ENCODE data around the gene ZNF444. TPM values are rescaled to one million over a fixed set of nuclear protein-coding genes. Genes with fewer than 3 reads are reported as not detected.

ZNF444 gene
- total RNA-seq, 1 donor from 2014 or later = 28.7 TPM

- DNase-seq (ENCODE audit: extremely low spot score in 2 of 2) = no peak
- Histone ChIP-seq H3K27me3 (no peaks in the 10 kb centered on the region), H3K9me3 (no peaks in the 10 kb centered on the region), H3K27ac (peak overlapping the region; percentile 9), H3K36me3 (no peaks in the 10 kb centered on the region), H3K4me3 (no peak overlapping the region), H3K4me1 (peaks cover 100% of the 10 kb centered on the region)
- intact Hi-C loops (cut with DNase I) = no loop called here
- no peak for TF ChIP-seq CTCF (IDR thresholded peaks at IDR 0.05)
- TF ChIP-seq POLR2A (IDR thresholded peaks at IDR 0.05) = no peak
- TF ChIP-seq POLR2AphosphoS5 (IDR thresholded peaks at IDR 0.05; ENCODE audit: insufficient read depth in 1 of 2, low read depth in 1 of 2) = no peak
These were observed 28.8 kb upstream of the ZNF444 start for GRCh38 chr19:56112313-56112709.

- H3K27ac ChIP-seq = peak overlapping the region; percentile 9
- H3K27me3 ChIP-seq = no peaks in the 10 kb centered on the region
- no peaks in the 10 kb centered on the region for H3K36me3 ChIP-seq
- intact Hi-C loops (cut with DNase I) = no loop called here
- no peak overlapping the region for H3K4me3 ChIP-seq
- no peaks in the 10 kb centered on the region for H3K9me3 ChIP-seq
- DNase-seq (ENCODE audit: extremely low spot score in 2 of 2) = no peak
- H3K4me1 ChIP-seq = peaks cover 100% of the 10 kb centered on the region
- TF ChIP-seq POLR2AphosphoS5 (IDR thresholded peaks at IDR 0.05; ENCODE audit: insufficient read depth in 1 of 2, low read depth in 1 of 2) (no peak), CTCF (IDR thresholded peaks at IDR 0.05) (no peak), POLR2A (IDR thresholded peaks at IDR 0.05) (no peak)
These were observed 27.9 kb upstream of the ZNF444 start for GRCh38 chr19:56113074-56113632.

GRCh38 chr19:56114051-56114777 lies 26.9 kb upstream of the ZNF444 start:
- Histone ChIP-seq H3K27me3 (no peaks in the 10 kb centered on the region), H3K9me3 (no peaks in the 10 kb centered on the region), H3K4me3 (no peak overlapping the region), H3K27ac (no peak overlapping the region), H3K4me1 (peaks cover 100% of the 10 kb centered on the region), H3K36me3 (no peaks in the 10 kb centered on the region)
- intact Hi-C loops (cut with DNase I) = no loop called here
- no peak for DNase-seq (ENCODE audit: extremely low spot score in 2 of 2)
- no peak for TF ChIP-seq CTCF (IDR thresholded peaks at IDR 0.05)
- no peak for TF ChIP-seq POLR2AphosphoS5 (IDR thresholded peaks at IDR 0.05; ENCODE audit: insufficient read depth in 1 of 2, low read depth in 1 of 2)
- TF ChIP-seq POLR2A (IDR thresholded peaks at IDR 0.05) = no peak

- H3K36me3 ChIP-seq = no peaks in the 10 kb centered on the region
These were observed 26.3 kb upstream of the ZNF444 start for GRCh38 chr19:56114778-56115110.

More at GRCh38 chr19:56114778-56115110, 26.3 kb upstream of the ZNF444 start:
- TF ChIP-seq POLR2AphosphoS5 (IDR thresholded peaks at IDR 0.05; ENCODE audit: insufficient read depth in 1 of 2, low read depth in 1 of 2) = no peak
- no peak for TF ChIP-seq POLR2A (IDR thresholded peaks at IDR 0.05)
- TF ChIP-seq CTCF (IDR thresholded peaks at IDR 0.05) = no peak
- Histone ChIP-seq H3K27me3 (no peaks in the 10 kb centered on the region), H3K4me3 (no peak overlapping the region), H3K9me3 (no peaks in the 10 kb centered on the region), H3K27ac (no peak overlapping the region), H3K4me1 (peaks cover 100% of the 10 kb centered on the region)
- no peak for DNase-seq (ENCODE audit: extremely low spot score in 2 of 2)
- intact Hi-C loops (cut with DNase I) = no loop called here
